GM12878 (cell line): Measurements from ENCODE around the gene NFATC3.

ENCODE experiments used
- ASH2L ChIP-seq: fragments of 300-600, 200-600 bp; sonication (generic); IDR thresholded peaks from 2 replicates; pipeline ENCODE4 v1.6.1; 2017; ENCODE audit warnings: low read depth, mild to moderate bottlenecking, borderline replicate concordance
- CBFB ChIP-seq: IDR thresholded peaks from 2 replicates; pipeline ENCODE4 v1.6.1; 2016; ENCODE audit warnings: antibody characterized with exemption, low read depth
- ESRRA ChIP-seq: IDR thresholded peaks from 2 replicates; pipeline ENCODE4 v1.6.1; 2012; ENCODE audit warnings: mild to moderate bottlenecking, low read length, improper control_type of control experiment
- NR2C2 ChIP-seq: IDR thresholded peaks from 2 replicates; pipeline ENCODE4 v1.6.1; 2011; ENCODE audit warnings: borderline replicate concordance, low read depth; ENCODE audit not compliant: control insufficient read depth, insufficient read length
- PAX8 ChIP-seq: fragments of 450-650 bp; IDR thresholded peaks from 2 replicates; pipeline ENCODE4 v1.6.1; 2017; ENCODE audit warnings: mild to moderate bottlenecking, moderate library complexity
- POLR2AphosphoS2 ChIP-seq: IDR thresholded peaks from 2 replicates; pipeline ENCODE4 v1.6.1; 2011; ENCODE audit warnings: low read depth, mild to moderate bottlenecking, low read length, improper control_type of control experiment, moderate library complexity
- SIN3A ChIP-seq: IDR thresholded peaks from 2 replicates; pipeline ENCODE4 v1.6.1; 2012; ENCODE audit warnings: low read depth, low read length, improper control_type of control experiment
- SPI1 ChIP-seq: IDR thresholded peaks from 2 replicates; pipeline ENCODE4 v1.6.1; 2011; ENCODE audit warnings: low read depth, mild to moderate bottlenecking, low read length, moderate library complexity, borderline replicate concordance; ENCODE audit not compliant: insufficient read depth
- TF ChIP-seq, protein P1 (sequence below): IDR thresholded peaks from 2 replicates; pipeline ENCODE4 v1.6.1; 2012; ENCODE audit warnings: mild to moderate bottlenecking, low read depth, low read length

DNA sequence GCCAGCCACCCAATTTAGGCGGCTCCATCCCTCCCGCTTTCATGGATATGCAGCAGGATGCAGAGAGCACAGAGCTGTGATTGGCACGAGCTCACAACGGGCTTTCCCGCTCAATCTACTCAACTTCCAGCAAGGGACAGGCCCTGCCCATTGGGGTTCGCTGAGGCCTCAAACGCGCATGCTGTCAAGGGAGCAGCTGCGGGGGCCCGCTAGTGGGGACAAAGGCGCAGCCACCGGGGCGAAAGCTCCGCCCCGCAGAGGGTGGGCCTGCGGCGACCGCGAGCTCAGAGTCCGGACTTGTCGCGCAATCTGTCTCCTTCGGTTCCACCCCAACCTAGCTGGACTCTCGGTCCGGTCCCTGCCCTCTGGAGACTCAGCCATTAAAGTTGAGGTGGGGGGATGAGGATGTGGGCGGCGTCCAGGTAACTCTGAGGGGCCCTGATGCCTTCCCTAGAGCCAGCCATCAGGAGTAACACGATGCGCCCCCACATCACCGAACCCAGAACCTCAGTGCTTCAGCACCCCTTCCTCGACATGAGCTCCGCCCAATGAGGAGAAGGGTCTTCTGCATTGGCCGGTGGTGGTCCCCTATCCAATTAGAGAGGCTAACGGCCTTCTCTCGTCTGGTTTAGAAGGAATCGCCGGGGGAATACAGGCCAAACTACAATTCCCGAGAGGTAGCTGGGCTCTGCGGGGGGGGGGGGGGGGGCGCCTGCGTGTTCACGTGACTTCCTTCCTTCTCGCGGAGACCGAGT lies 489 bp upstream of the NFATC3 start:
- TF ChIP-seq NR2C2 (no peak), POLR2AphosphoS2 (peak; percentile 89), ASH2L (no peak), SIN3A (peak; percentile 39; the same call in 1 of the 2 replicates), ESRRA (no peak), SPI1 (no peak), PAX8 (no peak), CBFB (peak; percentile 18)
- TF ChIP-seq, protein P1, sequence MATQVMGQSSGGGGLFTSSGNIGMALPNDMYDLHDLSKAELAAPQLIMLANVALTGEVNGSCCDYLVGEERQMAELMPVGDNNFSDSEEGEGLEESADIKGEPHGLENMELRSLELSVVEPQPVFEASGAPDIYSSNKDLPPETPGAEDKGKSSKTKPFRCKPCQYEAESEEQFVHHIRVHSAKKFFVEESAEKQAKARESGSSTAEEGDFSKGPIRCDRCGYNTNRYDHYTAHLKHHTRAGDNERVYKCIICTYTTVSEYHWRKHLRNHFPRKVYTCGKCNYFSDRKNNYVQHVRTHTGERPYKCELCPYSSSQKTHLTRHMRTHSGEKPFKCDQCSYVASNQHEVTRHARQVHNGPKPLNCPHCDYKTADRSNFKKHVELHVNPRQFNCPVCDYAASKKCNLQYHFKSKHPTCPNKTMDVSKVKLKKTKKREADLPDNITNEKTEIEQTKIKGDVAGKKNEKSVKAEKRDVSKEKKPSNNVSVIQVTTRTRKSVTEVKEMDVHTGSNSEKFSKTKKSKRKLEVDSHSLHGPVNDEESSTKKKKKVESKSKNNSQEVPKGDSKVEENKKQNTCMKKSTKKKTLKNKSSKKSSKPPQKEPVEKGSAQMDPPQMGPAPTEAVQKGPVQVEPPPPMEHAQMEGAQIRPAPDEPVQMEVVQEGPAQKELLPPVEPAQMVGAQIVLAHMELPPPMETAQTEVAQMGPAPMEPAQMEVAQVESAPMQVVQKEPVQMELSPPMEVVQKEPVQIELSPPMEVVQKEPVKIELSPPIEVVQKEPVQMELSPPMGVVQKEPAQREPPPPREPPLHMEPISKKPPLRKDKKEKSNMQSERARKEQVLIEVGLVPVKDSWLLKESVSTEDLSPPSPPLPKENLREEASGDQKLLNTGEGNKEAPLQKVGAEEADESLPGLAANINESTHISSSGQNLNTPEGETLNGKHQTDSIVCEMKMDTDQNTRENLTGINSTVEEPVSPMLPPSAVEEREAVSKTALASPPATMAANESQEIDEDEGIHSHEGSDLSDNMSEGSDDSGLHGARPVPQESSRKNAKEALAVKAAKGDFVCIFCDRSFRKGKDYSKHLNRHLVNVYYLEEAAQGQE = no peak
